Neural cell (in vitro differentiated cells): ENCODE results near the gene ANTXR1. TPM values are rescaled to one million over a fixed set of nuclear protein-coding genes. Genes with fewer than 3 reads are reported as not detected.

Experiments
- H2AFZ ChIP-seq: fragments of 200-600, 300-800 bp; sonication (generic), shearing (Covaris generic); 2 replicates; pipeline ENCODE4 v1.6.0; 2014; ENCODE audit warnings: low read depth, mild to moderate bottlenecking, antibody characterized with exemption, low read length, moderate library complexity
- H3F3A ChIP-seq: fragments of 200-600 bp; shearing (Covaris generic); 2 replicates; pipeline ENCODE4 v1.6.1; 2016; ENCODE audit warnings: mild to moderate bottlenecking, moderate library complexity, mixed read lengths, antibody characterized with exemption, low read length; ENCODE audit not compliant: insufficient read depth, poor library complexity, severe bottlenecking
- H3K27ac ChIP-seq: fragments of 200-600, 300-800 bp; sonication (generic), shearing (Covaris generic); 2 replicates; pipeline ENCODE4 v1.5.1; 2014; ENCODE audit warnings: mild to moderate bottlenecking, low read length, moderate library complexity
- H3K27me3 ChIP-seq: fragments of 300-800, 200-600 bp; sonication (generic), shearing (Covaris generic); 2 replicates; pipeline ENCODE4 v1.6.0; 2014; ENCODE audit warnings: mild to moderate bottlenecking, low read depth, low read length, moderate library complexity; ENCODE audit not compliant: insufficient read depth
- H3K36me3 ChIP-seq: fragments of 300-800, 200-600 bp; sonication (generic), shearing (Covaris generic); 2 replicates; pipeline ENCODE4 v1.5.1; 2014; ENCODE audit warnings: mild to moderate bottlenecking, antibody characterized with exemption, low read length, moderate library complexity; ENCODE audit not compliant: insufficient read depth
- H3K4me2 ChIP-seq: fragments of 300-800, 200-600 bp; sonication (generic), shearing (Covaris generic); 2 replicates; pipeline ENCODE4 v1.6.0; 2014; ENCODE audit warnings: mild to moderate bottlenecking, low read length
- H3K4me3 ChIP-seq: fragments of 300-800, 200-600 bp; sonication (generic), shearing (Covaris generic); 2 replicates; pipeline ENCODE4 v1.5.1; 2014; ENCODE audit warnings: mild to moderate bottlenecking, low read length, moderate library complexity
- H3K79me2 ChIP-seq: fragments of 200-600 bp; shearing (Covaris generic); replicated peaks from 2 replicates; pipeline ENCODE4 v1.6.0; 2014; ENCODE audit warnings: mild to moderate bottlenecking, low read length, moderate library complexity; ENCODE audit not compliant: insufficient read depth
- H3K9ac ChIP-seq: fragments of 300-800, 200-600 bp; sonication (generic), shearing (Covaris generic); 2 replicates; pipeline ENCODE4 v1.6.1; 2016; ENCODE audit warnings: mild to moderate bottlenecking, low read length, mixed read lengths
- H3K9me2 ChIP-seq: fragments of 200-600 bp; shearing (Covaris generic); 2 replicates; pipeline ENCODE4 v1.6.1; 2016; ENCODE audit warnings: mild to moderate bottlenecking, low read length, mixed read lengths; ENCODE audit not compliant: insufficient read depth
- H3K9me3 ChIP-seq: fragments of 200-600, 300-800 bp; sonication (generic), shearing (Covaris generic); 2 replicates; pipeline ENCODE4 v1.6.1; 2016; ENCODE audit warnings: mild to moderate bottlenecking, mixed run types, low read length, moderate library complexity, mixed read lengths
- H4K20me1 ChIP-seq: fragments of 200-600 bp; shearing (Covaris generic); 2 replicates; pipeline ENCODE4 v1.6.1; 2016; ENCODE audit warnings: mild to moderate bottlenecking, mixed run types; ENCODE audit not compliant: insufficient read depth
- CTCF ChIP-seq: fragments of 450-650 bp; IDR thresholded peaks from 2 replicates; pipeline ENCODE4 v1.5.1; 2014; ENCODE audit warnings: antibody characterized with exemption, mild to moderate bottlenecking, moderate library complexity; ENCODE audit not compliant: poor library complexity, severe bottlenecking
- EP300 ChIP-seq: fragments of 450-650 bp; conservative IDR thresholded peaks from 2 replicates; pipeline ENCODE4 v1.6.1; 2014; ENCODE audit warnings: antibody characterized with exemption, mild to moderate bottlenecking, moderate library complexity; ENCODE audit not compliant: poor library complexity, severe bottlenecking
- EZH2 ChIP-seq: fragments of 200-600, 300-800 bp; shearing (Covaris generic), sonication (generic); IDR thresholded peaks from 2 replicates; pipeline ENCODE4 v1.6.1; 2014; ENCODE audit warnings: antibody characterized with exemption, low read length, borderline replicate concordance, mild to moderate bottlenecking; ENCODE audit not compliant: insufficient read depth, poor library complexity, severe bottlenecking
- MXI1 ChIP-seq: fragments of 450-650 bp; conservative IDR thresholded peaks from 2 replicates; pipeline ENCODE4 v1.6.1; 2014; ENCODE audit warnings: antibody characterized with exemption, mild to moderate bottlenecking; ENCODE audit not compliant: poor library complexity, severe bottlenecking
- POLR2AphosphoS5 ChIP-seq: IDR thresholded peaks from 2 replicates; pipeline ENCODE4 v1.6.1; 2012
- RAD21 ChIP-seq: fragments of 450-650 bp; conservative IDR thresholded peaks from 2 replicates; pipeline ENCODE4 v1.6.1; 2014; ENCODE audit warnings: antibody characterized with exemption, mild to moderate bottlenecking, moderate library complexity
- REST ChIP-seq: IDR thresholded peaks from 2 replicates; pipeline ENCODE4 v1.6.1; 2012; ENCODE audit warnings: borderline replicate concordance
- SMC3 ChIP-seq: fragments of 450-650 bp; conservative IDR thresholded peaks from 2 replicates; pipeline ENCODE4 v1.6.1; 2014; ENCODE audit warnings: antibody characterized with exemption, mild to moderate bottlenecking, moderate library complexity; ENCODE audit not compliant: poor library complexity
- TAF1 ChIP-seq: IDR thresholded peaks from 2 replicates; pipeline ENCODE4 v1.6.1; 2012; ENCODE audit warnings: low read depth
- polyA plus RNA-seq: library from polyadenylated mRNA; depleted of rRNA; stranded (reverse); fragments of >200 nt; gene quantifications from 2 replicates; pipeline ENCODE4 v1.2.3, GENCODE V29; 2014

ANTXR1 gene
- polyA plus RNA-seq, 1 donor from 2014 or later, result 4.9 TPM

GRCh38 chr2:68974251-68974650 is 38.7 kb upstream of the ANTXR1 start, which contains the start of gene GKN1:
Gene GKN1 (plus strand): TSS chr2:68974636. CDS start chr2:68974678, 42 bp downstream.
- Histone ChIP-seq H3K79me2 (no peaks in the 10 kb centered on the region), H4K20me1 (no peaks in the 10 kb centered on the region), H3K36me3 (no peaks in the 10 kb centered on the region), H3K4me2 (no peak within 1 kb of the TSS), H3K9ac (no peak within 1 kb of the TSS), H3K27ac (no peak within 1 kb of the TSS), H3K9me3 (no peaks in the 10 kb centered on the region), H3K4me3 (no peak within 1 kb of the TSS), H3F3A (no peaks in the 10 kb centered on the region), H2AFZ (no peak within 1 kb of the TSS), H3K9me2 (no peaks in the 10 kb centered on the region), H3K27me3 (no peaks in the 10 kb centered on the region)
- TF ChIP-seq POLR2AphosphoS5, result no peak
- TF ChIP-seq MXI1, result no peak
- no peak for TF ChIP-seq RAD21
- no peak for TF ChIP-seq REST
- no peak for TF ChIP-seq EP300
- TF ChIP-seq TAF1, result no peak
- TF ChIP-seq SMC3, result no peak
- no peak for TF ChIP-seq EZH2
- no peak for TF ChIP-seq CTCF

- no peak for TF ChIP-seq EZH2
- no peak for TF ChIP-seq TAF1
- no peak for TF ChIP-seq EP300
- H4K20me1 ChIP-seq, result no peaks in the 10 kb centered on the region
- H2AFZ ChIP-seq, result no peak overlapping the region
- H3K4me2 ChIP-seq, result no peak overlapping the region
- H3K27ac ChIP-seq, result no peak overlapping the region
- H3F3A ChIP-seq, result no peaks in the 10 kb centered on the region
- no peaks in the 10 kb centered on the region for H3K36me3 ChIP-seq
- H3K79me2 ChIP-seq, result no peaks in the 10 kb centered on the region
- H3K9me2 ChIP-seq, result no peaks in the 10 kb centered on the region
- H3K4me3 ChIP-seq, result no peak overlapping the region
- no peaks in the 10 kb centered on the region for H3K9me3 ChIP-seq
- no peak overlapping the region for H3K9ac ChIP-seq
- H3K27me3 ChIP-seq, result no peaks in the 10 kb centered on the region
Measured at GRCh38 chr2:68974946-68975665, 37.9 kb upstream of the ANTXR1 start.
